ENCODE results near the gene ZIC2. TPM values are rescaled to one million over a fixed set of nuclear protein-coding genes. Genes with fewer than 3 reads are reported as not detected.

The ZIC2 gene
- polyA plus RNA-seq, 1 experiment = not detected

DNA sequence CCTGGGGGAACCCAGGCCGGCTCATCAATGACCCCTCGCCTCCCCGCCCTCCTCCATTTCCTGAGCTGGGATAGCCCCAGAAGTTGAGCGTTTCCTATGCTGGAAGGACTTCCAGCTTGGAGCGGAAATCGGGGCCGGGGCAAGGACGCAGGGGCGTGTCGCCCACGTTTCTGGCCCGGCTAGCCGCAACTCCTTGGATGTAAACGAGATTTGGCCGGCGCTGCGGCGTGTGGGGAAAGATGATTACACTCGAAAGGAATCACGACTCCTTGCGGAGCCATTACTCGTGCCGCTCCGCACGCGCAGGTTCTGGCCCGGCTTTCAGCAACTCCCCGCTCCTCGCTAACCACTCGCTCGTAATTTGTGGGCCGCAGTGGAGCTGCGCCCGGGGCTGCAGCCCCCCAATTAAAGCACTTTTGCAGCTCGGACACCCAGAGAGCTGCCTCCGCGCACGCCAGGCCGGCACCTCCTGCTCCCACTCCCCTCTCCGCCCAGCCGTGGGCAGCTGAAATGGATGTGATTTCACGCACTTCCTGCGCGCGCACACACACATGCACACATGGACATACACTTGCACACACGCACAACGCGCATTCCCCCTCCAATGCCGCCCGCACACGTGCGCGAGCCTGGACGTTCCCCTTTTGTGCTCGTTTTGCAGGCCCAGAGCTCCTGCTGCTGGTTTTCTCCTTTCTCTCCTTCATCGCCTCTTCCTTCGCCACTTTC is 25.7 kb upstream of the ZIC2 start:
- TF ChIP-seq, protein P1, sequence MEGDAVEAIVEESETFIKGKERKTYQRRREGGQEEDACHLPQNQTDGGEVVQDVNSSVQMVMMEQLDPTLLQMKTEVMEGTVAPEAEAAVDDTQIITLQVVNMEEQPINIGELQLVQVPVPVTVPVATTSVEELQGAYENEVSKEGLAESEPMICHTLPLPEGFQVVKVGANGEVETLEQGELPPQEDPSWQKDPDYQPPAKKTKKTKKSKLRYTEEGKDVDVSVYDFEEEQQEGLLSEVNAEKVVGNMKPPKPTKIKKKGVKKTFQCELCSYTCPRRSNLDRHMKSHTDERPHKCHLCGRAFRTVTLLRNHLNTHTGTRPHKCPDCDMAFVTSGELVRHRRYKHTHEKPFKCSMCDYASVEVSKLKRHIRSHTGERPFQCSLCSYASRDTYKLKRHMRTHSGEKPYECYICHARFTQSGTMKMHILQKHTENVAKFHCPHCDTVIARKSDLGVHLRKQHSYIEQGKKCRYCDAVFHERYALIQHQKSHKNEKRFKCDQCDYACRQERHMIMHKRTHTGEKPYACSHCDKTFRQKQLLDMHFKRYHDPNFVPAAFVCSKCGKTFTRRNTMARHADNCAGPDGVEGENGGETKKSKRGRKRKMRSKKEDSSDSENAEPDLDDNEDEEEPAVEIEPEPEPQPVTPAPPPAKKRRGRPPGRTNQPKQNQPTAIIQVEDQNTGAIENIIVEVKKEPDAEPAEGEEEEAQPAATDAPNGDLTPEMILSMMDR (IDR thresholded peaks at IDR 0.05; ENCODE audit: insufficient read depth, low read depth, low read length) = no peak
- POLR2A ChIA-PET = no interaction called here
- Histone ChIP-seq H3K4me3 (ENCODE audit: low read depth, low read length) (peak overlapping the region; percentile 8; the same call in 1 of the 2 replicates), H3K27me3 (ENCODE audit: control insufficient read depth, insufficient read depth, low read length) (peaks cover 64% of the 10 kb centered on the region), H3K36me3 (ENCODE audit: control insufficient read depth, insufficient read depth, low read length) (no peaks in the 10 kb centered on the region)
- CTCF ChIA-PET = interaction anchor here (0.6 kb wide), 1 partner anchor 266 kb away, joined by 3 read pairs; no protein-coding TSS in a partner anchor
- DNase-seq (ENCODE audit: low read depth) = no peak

DNA sequence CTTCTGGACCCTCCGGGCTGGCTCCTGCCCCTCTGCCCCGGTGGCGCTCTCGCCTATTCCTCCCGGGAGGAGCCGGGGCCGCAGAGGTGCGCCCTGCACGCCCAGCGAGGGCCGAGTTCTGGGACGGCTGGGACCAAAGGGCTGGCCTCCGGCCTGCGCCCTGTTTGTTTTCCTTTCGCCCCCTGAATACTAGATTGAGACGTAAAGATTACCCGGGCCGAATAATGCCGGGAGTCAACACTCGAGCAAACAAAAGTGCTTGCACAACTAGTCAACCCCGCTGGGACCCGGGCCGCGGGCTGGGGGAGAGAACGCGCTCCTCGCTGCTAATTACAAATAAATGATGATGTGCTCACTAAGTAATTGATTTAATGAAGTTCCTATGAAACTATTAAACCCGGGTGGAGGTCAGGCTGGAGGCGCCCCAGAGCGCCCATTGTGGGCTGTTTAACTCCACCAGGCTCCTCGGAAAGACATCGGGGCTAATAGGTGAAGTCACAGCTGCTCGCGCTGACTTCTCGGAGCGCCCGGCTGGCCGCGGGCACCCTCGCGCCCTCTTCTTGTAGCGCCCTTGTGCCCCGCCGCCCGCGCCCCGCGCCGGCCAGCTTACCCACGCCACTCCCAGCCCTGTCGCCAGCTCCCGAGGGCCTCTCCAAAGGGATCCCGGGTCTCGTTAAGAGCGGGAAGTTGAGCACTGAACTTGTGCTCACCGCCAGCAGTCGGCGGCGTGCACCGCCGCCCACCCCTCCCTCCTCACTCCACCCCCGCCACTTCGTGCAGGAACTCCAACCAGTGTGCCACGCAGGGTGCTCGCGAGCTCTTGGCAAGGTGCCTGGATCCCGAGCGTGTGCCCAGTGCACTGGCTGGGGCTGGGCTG is 24.9 kb upstream of the ZIC2 start:
- Histone ChIP-seq H3K27me3 (ENCODE audit: control insufficient read depth, insufficient read depth, low read length) (peaks cover 65% of the 10 kb centered on the region), H3K4me3 (ENCODE audit: low read depth, low read length) (no peak overlapping the region), H3K36me3 (ENCODE audit: control insufficient read depth, insufficient read depth, low read length) (no peaks in the 10 kb centered on the region)
- POLR2A ChIA-PET = no interaction called here
- TF ChIP-seq, protein P1 (IDR thresholded peaks at IDR 0.05; ENCODE audit: insufficient read depth, low read depth, low read length) = no peak
- no peak for DNase-seq (ENCODE audit: low read depth)
- CTCF ChIA-PET = no interaction called here

DNA sequence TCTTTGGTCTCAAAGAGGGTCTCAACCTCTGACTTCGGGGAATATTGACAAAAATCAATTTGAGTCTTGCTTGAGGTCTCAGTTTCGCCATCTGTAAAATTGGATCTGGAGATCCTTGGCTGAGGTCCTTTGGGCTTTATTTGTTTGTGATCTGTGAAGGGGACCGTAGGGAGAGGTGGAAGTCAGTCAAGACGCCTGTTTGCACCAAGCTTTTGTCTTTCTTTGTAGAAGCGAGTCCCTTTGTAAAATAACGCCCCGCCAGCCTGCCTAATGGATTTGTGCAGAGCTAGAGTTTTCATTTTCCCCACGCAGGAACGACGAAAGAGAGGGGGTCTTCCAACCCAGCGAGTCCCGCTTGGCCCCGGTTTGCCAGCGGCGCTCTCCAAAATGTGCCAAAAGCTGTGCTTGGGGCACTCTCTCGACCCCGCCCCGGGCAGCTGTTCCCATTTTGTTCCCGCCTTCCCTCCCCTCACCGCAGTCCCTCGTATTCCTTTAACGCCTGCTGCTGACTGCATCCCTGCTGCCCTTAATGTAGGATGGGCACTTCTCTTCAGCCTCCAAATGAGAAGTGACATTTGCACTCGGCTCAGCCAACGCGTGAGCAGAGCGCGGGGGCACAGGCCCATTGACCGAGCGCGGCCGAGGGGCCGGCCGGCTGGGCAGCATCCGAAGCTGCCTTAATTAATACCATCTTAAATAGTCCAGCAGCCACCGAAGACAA is 23.0 kb upstream of the ZIC2 start:
- no peak for DNase-seq (ENCODE audit: low read depth)
- Histone ChIP-seq H3K36me3 (ENCODE audit: control insufficient read depth, insufficient read depth, low read length) (no peaks in the 10 kb centered on the region), H3K4me3 (ENCODE audit: low read depth, low read length) (no peak overlapping the region), H3K27me3 (ENCODE audit: control insufficient read depth, insufficient read depth, low read length) (peaks cover 58% of the 10 kb centered on the region)
- TF ChIP-seq, protein P1 (IDR thresholded peaks at IDR 0.05; ENCODE audit: insufficient read depth, low read depth, low read length) = no peak
- POLR2A ChIA-PET = no interaction called here
- CTCF ChIA-PET = interaction anchor here (1.2 kb wide), 1 partner anchor 28 kb away, joined by 3 read pairs; no protein-coding TSS in a partner anchor

DNA sequence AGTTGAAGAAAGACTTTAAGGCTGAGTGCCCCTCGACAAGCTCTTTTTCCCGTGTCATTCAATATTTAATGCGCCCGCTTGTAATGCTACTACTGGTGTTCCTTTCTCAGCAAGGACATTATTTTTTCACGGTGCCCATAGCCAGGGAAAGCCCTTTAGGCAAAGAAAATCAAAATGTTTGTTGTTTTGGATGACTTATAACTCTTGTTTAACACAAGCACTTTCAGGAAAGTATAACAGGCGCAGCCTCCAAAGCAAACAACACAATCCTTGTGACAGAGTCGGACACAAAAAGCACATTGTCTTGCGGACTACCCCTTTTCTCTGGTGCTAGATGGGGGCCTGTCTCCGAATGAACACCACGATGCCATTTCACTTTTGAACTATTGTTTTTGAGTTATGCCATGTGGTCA is 22.5 kb upstream of the ZIC2 start:
- POLR2A ChIA-PET = no interaction called here
- TF ChIP-seq, protein P1 (IDR thresholded peaks at IDR 0.05; ENCODE audit: insufficient read depth, low read depth, low read length) = no peak
- CTCF ChIA-PET = interaction anchor here (1.2 kb wide), 1 partner anchor 29 kb away, joined by 3 read pairs; no protein-coding TSS in a partner anchor
- Histone ChIP-seq H3K27me3 (ENCODE audit: control insufficient read depth, insufficient read depth, low read length) (peaks cover 59% of the 10 kb centered on the region), H3K36me3 (ENCODE audit: control insufficient read depth, insufficient read depth, low read length) (no peaks in the 10 kb centered on the region), H3K4me3 (ENCODE audit: low read depth, low read length) (no peak overlapping the region)
- DNase-seq (ENCODE audit: low read depth) = no peak
